ENCODE results near the gene CCDC50.

CCDC50 gene

GRCh38 chr3:191320316-191320715, 8.9 kb upstream of the CCDC50 start:
- no peak for DNase-seq

DNA sequence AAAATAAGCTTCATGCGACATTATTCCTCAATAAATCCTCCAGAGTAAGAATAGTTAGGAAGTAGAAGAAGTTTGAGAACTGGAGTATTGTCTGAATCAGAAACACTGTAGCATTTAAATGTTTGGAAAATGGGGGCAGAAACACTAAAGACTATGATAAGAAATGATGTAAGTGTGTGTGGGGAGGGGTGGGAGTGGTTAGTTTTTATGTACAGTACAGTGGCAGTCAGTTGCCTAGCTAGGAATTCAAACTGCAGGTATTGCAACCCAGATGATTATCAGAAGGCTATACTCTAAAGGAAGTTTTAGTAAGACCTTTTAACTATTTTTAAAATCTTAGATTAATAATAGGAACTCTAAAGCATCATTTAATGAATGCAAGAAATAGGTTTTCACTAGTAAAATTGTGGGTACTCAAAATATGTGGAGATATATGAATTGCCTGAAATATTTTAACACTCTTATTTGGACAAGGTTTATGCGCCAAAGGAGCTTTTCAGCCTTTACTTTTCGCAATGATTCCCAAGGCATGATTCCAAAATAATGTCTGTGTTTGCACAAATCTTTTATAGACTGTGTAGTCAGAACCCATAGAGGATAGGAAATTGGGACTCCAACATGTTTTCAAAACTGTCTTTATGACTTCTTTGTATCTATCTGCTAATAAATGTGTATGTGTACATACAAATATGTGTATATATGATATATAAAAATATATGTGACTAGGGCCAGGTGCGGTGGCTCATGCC, 8.0 kb upstream of the CCDC50 start:
- DNase-seq, result no peak

GRCh38 chr3:191324936-191325335, 4.3 kb upstream of the CCDC50 start:
- DNase-seq, result no peak

- no peak for DNase-seq
Observed at GRCh38 chr3:191327526-191327925, 1.7 kb upstream of the CCDC50 start.

DNA sequence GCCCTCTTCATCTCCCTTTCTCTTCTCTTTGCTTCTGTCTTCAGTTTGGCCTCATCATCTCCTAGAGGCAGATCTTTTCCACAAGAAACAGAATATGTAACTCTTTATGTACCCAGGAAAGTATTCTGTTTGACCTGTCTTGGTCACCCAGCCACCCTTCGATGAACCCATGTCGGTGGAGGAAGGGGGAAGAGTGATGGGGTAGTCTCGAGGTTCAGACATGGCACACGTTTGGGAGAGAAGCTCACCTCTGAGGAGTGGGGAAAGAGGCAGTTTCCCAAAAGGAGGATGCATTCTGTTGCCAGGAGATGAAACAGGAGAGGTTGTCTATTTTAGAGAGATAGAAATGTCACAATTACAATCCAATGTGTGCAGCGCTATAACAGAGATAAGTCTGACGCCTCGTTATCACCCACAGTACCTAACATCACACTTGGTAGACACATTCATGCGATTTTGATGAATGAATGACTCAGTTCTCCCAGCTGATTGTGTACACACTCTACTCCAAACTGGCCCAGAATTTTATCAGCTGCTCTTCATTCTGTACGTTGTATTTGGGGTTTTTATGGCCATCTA, 722 bp upstream of the CCDC50 start:
- DNase-seq, result no peak

GRCh38 chr3:191329654-191330529, 698 bp downstream of the CCDC50 start, which contains the start of gene UTS2B:
TSS of gene UTS2B (minus strand) at chr3:191330526. CDS start at chr3:191282189, 48,337 bp downstream.
- DNase-seq, result peak; percentile 21

DNA sequence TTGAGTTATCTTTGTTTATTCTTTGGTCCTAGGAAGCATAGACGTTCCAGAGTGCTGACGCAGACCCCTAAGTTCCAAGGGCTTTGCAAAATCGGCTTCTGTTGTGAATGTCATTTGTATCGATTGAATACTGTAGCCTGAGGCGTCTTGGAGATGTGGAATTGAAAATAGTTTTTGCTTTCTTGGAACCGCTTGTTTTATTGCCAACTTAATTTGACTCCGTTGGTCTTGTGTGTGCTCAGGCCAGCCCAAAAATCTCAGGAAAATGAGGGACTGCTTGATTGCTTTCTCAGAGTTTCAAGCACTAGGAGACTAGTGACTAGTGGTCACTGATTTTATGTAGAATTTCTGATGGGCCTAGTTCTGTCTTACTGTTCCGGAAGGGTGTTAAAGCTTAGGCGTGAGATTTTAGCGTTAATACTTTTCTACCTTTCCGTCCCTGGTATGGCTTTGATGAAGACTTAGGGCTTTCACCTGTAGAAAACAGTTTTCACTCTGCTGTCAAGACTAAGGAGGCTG, 1.4 kb downstream of the CCDC50 start:
- no peak for DNase-seq

DNA sequence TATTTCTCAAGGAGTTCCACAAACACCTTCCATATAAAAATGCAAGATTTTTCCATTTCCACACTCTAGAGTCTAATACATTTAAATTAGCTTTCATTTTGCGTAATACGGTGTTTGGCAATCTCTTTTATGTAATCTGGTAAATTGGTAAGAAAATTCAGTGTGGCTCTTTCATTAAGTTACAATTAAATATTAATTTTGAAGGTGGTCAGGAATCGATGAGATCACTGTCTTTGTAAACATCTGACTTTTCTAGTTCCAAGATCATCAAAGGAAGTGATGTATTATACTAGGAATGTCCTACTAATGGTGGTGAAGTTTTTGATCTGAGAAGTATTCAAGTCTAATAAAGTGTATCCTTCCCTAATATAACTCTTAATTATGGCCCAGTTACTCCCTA, 2.2 kb downstream of the CCDC50 start:
- DNase-seq, result no peak

- no peak for DNase-seq
Observed at GRCh38 chr3:191333298-191333880, 4.2 kb downstream of the CCDC50 start.

DNA sequence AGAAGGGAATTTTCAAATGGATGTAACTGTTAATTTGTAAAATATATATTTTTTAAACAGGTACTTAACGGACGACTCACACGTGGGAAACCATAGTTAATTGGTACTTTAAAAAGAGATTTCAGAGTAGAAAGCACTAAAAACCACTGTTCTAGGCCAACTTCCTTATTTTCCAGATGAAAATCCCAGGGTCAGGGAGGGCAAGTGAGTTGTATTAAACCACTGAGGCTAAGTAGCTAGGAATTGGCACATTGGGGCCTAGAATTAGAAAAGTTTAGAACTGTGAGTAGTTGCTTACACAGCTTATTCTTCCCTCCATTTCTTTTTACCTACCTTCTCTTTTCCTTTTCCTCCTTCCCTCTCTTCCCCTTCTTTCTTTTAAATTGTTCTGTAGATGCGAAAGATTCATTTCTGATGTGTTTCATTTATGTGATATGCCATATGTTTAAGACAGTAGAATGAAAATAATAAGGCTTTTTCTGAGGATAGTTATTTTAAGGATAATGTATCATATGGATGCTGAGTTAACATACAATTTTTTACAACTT, 5.2 kb downstream of the CCDC50 start:
- no peak for DNase-seq

- DNase-seq, result no peak
Observed at GRCh38 chr3:191336833-191337232, 7.6 kb downstream of the CCDC50 start.

- no peak for DNase-seq
Observed at GRCh38 chr3:191338177-191338488, 8.9 kb downstream of the CCDC50 start.

GRCh38 chr3:191339316-191339917, 10.2 kb downstream of the CCDC50 start:
- DNase-seq, result no peak

- DNase-seq, result no peak
Observed at GRCh38 chr3:191340351-191340750, 11.2 kb downstream of the CCDC50 start.

DNA sequence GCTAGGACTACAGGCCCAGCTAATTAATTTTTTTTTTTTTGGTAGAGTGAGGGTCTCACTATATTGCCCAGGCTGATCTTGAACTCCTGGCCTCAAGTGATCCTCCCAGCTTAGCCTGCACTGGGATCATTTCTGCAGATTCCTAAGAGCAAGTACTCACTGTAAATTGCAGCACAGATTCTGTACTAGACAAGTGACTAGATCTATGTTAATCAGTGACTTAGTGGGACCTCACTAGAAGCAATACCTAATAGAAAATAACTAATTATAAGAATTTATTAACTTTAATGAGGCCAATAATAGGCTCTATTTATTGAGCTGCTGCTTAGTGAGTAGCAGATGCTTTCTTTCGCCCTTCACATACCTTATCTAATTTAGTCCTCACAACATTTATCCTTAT, 11.8 kb downstream of the CCDC50 start:
- DNase-seq, result no peak

- no peak for DNase-seq
Observed at GRCh38 chr3:191342006-191342405, 12.8 kb downstream of the CCDC50 start.

- no peak for DNase-seq
Observed at GRCh38 chr3:191342411-191342810, 13.2 kb downstream of the CCDC50 start.

DNA sequence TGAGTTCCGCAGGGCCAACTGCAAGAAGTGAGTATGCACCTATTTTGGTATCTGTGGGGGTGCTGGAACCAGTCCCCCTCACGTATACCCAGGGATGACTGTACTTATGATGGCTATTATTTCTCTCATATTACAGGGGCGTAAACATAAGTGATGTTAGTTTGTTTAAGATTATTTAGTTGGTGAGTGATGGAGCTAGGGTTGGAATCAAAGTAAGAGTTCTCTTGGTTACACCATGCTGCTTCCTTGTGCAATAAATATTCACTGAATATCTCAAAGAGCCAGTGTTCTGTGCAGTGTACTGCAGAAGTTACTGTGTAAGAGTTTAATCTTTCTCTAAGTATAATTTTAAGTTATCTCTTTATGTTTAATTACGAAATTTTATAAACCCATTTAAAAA, 13.9 kb downstream of the CCDC50 start:
- no peak for DNase-seq

- no peak for DNase-seq
Observed at GRCh38 chr3:191343913-191344312, 14.7 kb downstream of the CCDC50 start.

- DNase-seq, result no peak
Observed at GRCh38 chr3:191345334-191345733, 16.1 kb downstream of the CCDC50 start.

DNA sequence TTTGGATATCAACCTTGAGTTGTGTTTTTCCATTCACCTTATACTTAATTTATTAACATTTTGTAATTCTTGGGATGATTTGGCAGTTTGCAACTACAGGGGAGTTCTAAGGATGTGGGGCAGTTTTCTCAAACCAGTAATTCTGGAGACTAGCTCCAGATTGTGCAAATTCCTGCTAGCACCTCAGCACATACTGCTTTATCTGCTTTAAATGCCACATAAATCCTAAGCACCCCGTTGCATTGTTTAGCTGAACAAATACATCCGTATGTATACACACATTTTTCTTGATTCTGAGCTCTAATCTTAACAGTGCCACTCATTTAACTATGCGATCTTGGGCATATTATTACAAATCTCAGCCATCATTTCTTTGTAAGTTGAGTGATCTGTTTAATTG, 18.0 kb downstream of the CCDC50 start:
- no peak for DNase-seq

GRCh38 chr3:191348098-191348497, 18.9 kb downstream of the CCDC50 start:
- no peak for DNase-seq
